K562 (cell line): ENCODE measurements around the gene ALDH1A2. TPM values are rescaled to one million over a fixed set of nuclear protein-coding genes. Genes with fewer than 3 reads are reported as not detected.

Experiments used
- BHLHE40 ChIP-seq: IDR thresholded peaks from 2 replicates; pipeline ENCODE4 v1.6.1; 2011; ENCODE audit warnings: low read length, improper control_type of control experiment
- CREB1 ChIP-seq, 2 experiments: sonication (generic) in 1 of 2; formaldehyde crosslinking in 1 of 2; IDR thresholded peaks; 2 replicates each; pipeline versions ENCODE4 v1.6.1 to v1.8.0; 2012 to 2022; ENCODE audit warnings: inconsistent platforms in 1 of 2, mild to moderate bottlenecking in 1 of 2, missing genetic modification reagents in 1 of 2, moderate library complexity in 1 of 2
- EHMT2 ChIP-seq: fragments of 450-650 bp; IDR thresholded peaks from 2 replicates; pipeline ENCODE4 v1.6.1; 2018; ENCODE audit warnings: antibody characterized with exemption
- ELF1 ChIP-seq: fragments of 200-800 bp; sonication (Bioruptor generic); IDR thresholded peaks from 2 replicates; pipeline ENCODE4 v1.6.1; 2016; ENCODE audit warnings: missing genetic modification characterization, missing compliant biosample characterization
- FOXA3 ChIP-seq, 2 experiments: fragments of 450-650 bp in 1 of 2; sonication (generic) in 1 of 2; formaldehyde crosslinking; IDR thresholded peaks in 1 of 2; conservative IDR thresholded peaks in 1 of 2; 2 replicates each; pipeline versions ENCODE4 v1.4.0 to v1.8.0; 2020 to 2022; ENCODE audit warnings: mild to moderate bottlenecking in 2 of 2, missing genetic modification reagents in 1 of 2
- HCFC1 ChIP-seq: IDR thresholded peaks from 2 replicates; pipeline ENCODE4 v1.6.1; 2012; ENCODE audit warnings: low read depth, low read length, improper control_type of control experiment
- ILF3 ChIP-seq: fragments of 450-650 bp; IDR thresholded peaks from 2 replicates; pipeline ENCODE4 v1.6.1; 2018; ENCODE audit warnings: antibody characterized with exemption, mild to moderate bottlenecking, moderate library complexity, borderline replicate concordance
- JUND ChIP-seq, 2 experiments: IDR thresholded peaks; 2 replicates in 1 of 2; 3 replicates in 1 of 2; pipeline ENCODE4 v1.6.1; 2011; ENCODE audit warnings: borderline replicate concordance in 2 of 2, low read depth in 2 of 2, low read length in 2 of 2, improper control_type of control experiment in 1 of 2, missing biosample characterization in 1 of 2, missing genetic modification characterization in 1 of 2, missing genetic modification reagents in 1 of 2
- MECOM ChIP-seq: fragments of 250-450 bp; sonication (Bioruptor Pico); IDR thresholded peaks from 2 replicates; pipeline ENCODE4 v1.8.0; 2022; ENCODE audit warnings: inconsistent platforms
- SIRT6 ChIP-seq: IDR thresholded peaks from one replicate; pipeline ENCODE4 v1.6.1; 2012; ENCODE audit warnings: low read depth, mild to moderate bottlenecking, control low read depth, inconsistent platforms, low read length, moderate library complexity
- SMAD4 ChIP-seq: fragments of 250-450 bp; sonication (Bioruptor Pico); conservative IDR thresholded peaks from 2 replicates; pipeline ENCODE4 v1.8.0; 2021; ENCODE audit warnings: inconsistent platforms, mild to moderate bottlenecking, moderate library complexity
- TAF1 ChIP-seq: IDR thresholded peaks from 2 replicates; pipeline ENCODE4 v1.6.1; 2011; ENCODE audit warnings: mild to moderate bottlenecking, low read length, moderate library complexity; ENCODE audit not compliant: insufficient read depth, control insufficient read depth, severe bottlenecking; ENCODE audit errors: extremely low read depth
- ZKSCAN8 ChIP-seq: fragments of 200-800 bp; sonication (Bioruptor generic); IDR thresholded peaks from 2 replicates; pipeline ENCODE4 v1.6.1; 2016; ENCODE audit warnings: missing genetic modification characterization, missing compliant biosample characterization
- ZNF263 ChIP-seq: sonication (generic); formaldehyde crosslinking; IDR thresholded peaks from 2 replicates; pipeline ENCODE4 v1.8.0; 2022; ENCODE audit warnings: mild to moderate bottlenecking, missing genetic modification reagents, borderline replicate concordance
- polyA plus RNA-seq, 8 experiments: library from polyadenylated mRNA; depleted of rRNA in 4 of 8; stranded (reverse) in 5 of 8; unstranded in 3 of 8; fragments of >200 nt; fragmentation: Nextera tagmentation in 2 of 8; fragmentation: Illumina TruSeq in 1 of 8; extraction: Ambion mirVana in 2 of 8; extraction: Trizol in 1 of 8; gene quantifications; 2 replicates each; pipeline versions ENCODE4 v1.2.1 to v1.2.3, GENCODE V29; 2011 to 2014; ENCODE audit warnings: inconsistent platforms in 1 of 8, missing spikeins in 1 of 8
- total RNA-seq, 7 experiments: library from RNA; depleted of rRNA in 6 of 7; stranded (reverse); fragments of >200 nt in 6 of 7; fragmentation: Illumina TruSeq in 2 of 7; extraction: Trizol in 2 of 7; gene quantifications; 2 replicates each; pipeline versions ENCODE4 v1.2.1 to v1.2.3, GENCODE V29; 2011 to 2021; ENCODE audit warnings: low replicate concordance in 1 of 7
- TF ChIP-seq, protein P1 (sequence below): fragments of 250-450 bp; sonication (Bioruptor Pico); IDR thresholded peaks from 2 replicates; pipeline ENCODE4 v1.5.0; 2022; ENCODE audit warnings: mild to moderate bottlenecking
- TF ChIP-seq, protein P2 (sequence below), 2 experiments: fragments of 450-650 bp in 1 of 2; sonication (generic) in 1 of 2; formaldehyde crosslinking in 1 of 2; IDR thresholded peaks; 2 replicates each; pipeline versions ENCODE4 v1.7.1 to v1.9.0; 2016 to 2022; ENCODE audit warnings: inconsistent platforms in 1 of 2, mild to moderate bottlenecking in 1 of 2, missing genetic modification reagents in 1 of 2

ALDH1A2 gene
- total and polyA plus RNA-seq, 9 of the 15 experiments (the other 6 are each of a cell fraction or from before 2014, with no cell fraction given) = 115 to 393 (median 333) TPM

GRCh38 chr15:58108117-58108516 lies 42.6 kb upstream of the ALDH1A2 start (continued):
- TF ChIP-seq, protein P1, sequence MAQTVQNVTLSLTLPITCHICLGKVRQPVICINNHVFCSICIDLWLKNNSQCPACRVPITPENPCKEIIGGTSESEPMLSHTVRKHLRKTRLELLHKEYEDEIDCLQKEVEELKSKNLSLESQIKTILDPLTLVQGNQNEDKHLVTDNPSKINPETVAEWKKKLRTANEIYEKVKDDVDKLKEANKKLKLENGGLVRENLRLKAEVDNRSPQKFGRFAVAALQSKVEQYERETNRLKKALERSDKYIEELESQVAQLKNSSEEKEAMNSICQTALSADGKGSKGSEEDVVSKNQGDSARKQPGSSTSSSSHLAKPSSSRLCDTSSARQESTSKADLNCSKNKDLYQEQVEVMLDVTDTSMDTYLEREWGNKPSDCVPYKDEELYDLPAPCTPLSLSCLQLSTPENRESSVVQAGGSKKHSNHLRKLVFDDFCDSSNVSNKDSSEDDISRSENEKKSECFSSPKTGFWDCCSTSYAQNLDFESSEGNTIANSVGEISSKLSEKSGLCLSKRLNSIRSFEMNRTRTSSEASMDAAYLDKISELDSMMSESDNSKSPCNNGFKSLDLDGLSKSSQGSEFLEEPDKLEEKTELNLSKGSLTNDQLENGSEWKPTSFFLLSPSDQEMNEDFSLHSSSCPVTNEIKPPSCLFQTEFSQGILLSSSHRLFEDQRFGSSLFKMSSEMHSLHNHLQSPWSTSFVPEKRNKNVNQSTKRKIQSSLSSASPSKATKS (CRISPR knock-in tag) = no peak
- TF ChIP-seq CREB1 (IDR thresholded peaks at IDR 0.05) = no peak
- no peak for TF ChIP-seq CREB1 (CRISPR knock-in tag; IDR thresholded peaks at IDR 0.05)
- TF ChIP-seq ILF3 = no peak
- TF ChIP-seq ELF1 (tag) = 0 out of 2 replicates have a peak, but pooled peaks have one; percentile 18
- peak; percentile 64; the same call in 1 of the 2 replicates for TF ChIP-seq ZKSCAN8 (CRISPR knock-in tag)
- TF ChIP-seq TAF1 = no peak
- 0 out of 2 replicates have a peak, but pooled peaks have one; percentile 58 for TF ChIP-seq EHMT2
- peak; percentile 22; the same call in 1 of the 2 replicates for TF ChIP-seq JUND (IDR thresholded peaks at IDR 0.05; ENCODE audit: borderline replicate concordance, low read depth, low read length)
- TF ChIP-seq JUND (tag; IDR thresholded peaks at IDR 0.05; ENCODE audit: borderline replicate concordance, low read depth, low read length) = no peak
- TF ChIP-seq SMAD4 (CRISPR knock-in tag) = no peak
- TF ChIP-seq HCFC1 = no peak
- TF ChIP-seq FOXA3 (CRISPR knock-in tag; conservative IDR thresholded peaks at IDR 0.05 in 1 of 2, IDR thresholded peaks at IDR 0.05 in 1 of 2) = no peak
- no peak for TF ChIP-seq SIRT6
- TF ChIP-seq, protein P2, sequence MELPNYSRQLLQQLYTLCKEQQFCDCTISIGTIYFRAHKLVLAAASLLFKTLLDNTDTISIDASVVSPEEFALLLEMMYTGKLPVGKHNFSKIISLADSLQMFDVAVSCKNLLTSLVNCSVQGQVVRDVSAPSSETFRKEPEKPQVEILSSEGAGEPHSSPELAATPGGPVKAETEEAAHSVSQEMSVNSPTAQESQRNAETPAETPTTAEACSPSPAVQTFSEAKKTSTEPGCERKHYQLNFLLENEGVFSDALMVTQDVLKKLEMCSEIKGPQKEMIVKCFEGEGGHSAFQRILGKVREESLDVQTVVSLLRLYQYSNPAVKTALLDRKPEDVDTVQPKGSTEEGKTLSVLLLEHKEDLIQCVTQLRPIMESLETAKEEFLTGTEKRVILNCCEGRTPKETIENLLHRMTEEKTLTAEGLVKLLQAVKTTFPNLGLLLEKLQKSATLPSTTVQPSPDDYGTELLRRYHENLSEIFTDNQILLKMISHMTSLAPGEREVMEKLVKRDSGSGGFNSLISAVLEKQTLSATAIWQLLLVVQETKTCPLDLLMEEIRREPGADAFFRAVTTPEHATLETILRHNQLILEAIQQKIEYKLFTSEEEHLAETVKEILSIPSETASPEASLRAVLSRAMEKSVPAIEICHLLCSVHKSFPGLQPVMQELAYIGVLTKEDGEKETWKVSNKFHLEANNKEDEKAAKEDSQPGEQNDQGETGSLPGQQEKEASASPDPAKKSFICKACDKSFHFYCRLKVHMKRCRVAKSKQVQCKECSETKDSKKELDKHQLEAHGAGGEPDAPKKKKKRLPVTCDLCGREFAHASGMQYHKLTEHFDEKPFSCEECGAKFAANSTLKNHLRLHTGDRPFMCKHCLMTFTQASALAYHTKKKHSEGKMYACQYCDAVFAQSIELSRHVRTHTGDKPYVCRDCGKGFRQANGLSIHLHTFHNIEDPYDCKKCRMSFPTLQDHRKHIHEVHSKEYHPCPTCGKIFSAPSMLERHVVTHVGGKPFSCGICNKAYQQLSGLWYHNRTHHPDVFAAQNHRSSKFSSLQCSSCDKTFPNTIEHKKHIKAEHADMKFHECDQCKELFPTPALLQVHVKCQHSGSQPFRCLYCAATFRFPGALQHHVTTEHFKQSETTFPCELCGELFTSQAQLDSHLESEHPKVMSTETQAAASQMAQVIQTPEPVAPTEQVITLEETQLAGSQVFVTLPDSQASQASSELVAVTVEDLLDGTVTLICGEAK (IDR thresholded peaks at IDR 0.05) = no peak
- TF ChIP-seq, protein P2 (CRISPR knock-in tag; IDR thresholded peaks at IDR 0.05) = no peak
- no peak for TF ChIP-seq BHLHE40
- TF ChIP-seq MECOM = peak; percentile 49; the same call in 1 of the 2 replicates
- no peak for TF ChIP-seq ZNF263 (CRISPR knock-in tag)
